K562 (cell line): Measurements from ENCODE around the gene CFAP97D1. TPM values are rescaled to one million over a fixed set of nuclear protein-coding genes. Genes with fewer than 3 reads are reported as not detected.

Experiments used
- CHD2 ChIP-seq: IDR thresholded peaks from 2 replicates; pipeline ENCODE4 v1.6.1; 2011; ENCODE audit warnings: low read depth, low read length
- EGR1 ChIP-seq: fragments of 450-650 bp; conservative IDR thresholded peaks from 2 replicates; pipeline ENCODE4 v1.6.1; 2017; ENCODE audit warnings: mild to moderate bottlenecking
- FOXJ2 ChIP-seq: fragments of 200-800 bp; sonication (Bioruptor generic); IDR thresholded peaks from 2 replicates; pipeline ENCODE4 v1.6.1; 2016; ENCODE audit warnings: missing genetic modification characterization, missing compliant biosample characterization
- MBD2 ChIP-seq: sonication (generic); IDR thresholded peaks from 2 replicates; pipeline ENCODE4 v1.6.1; 2016; ENCODE audit warnings: low read depth, borderline replicate concordance
- MECOM ChIP-seq: fragments of 250-450 bp; sonication (Bioruptor Pico); IDR thresholded peaks from 2 replicates; pipeline ENCODE4 v1.8.0; 2022; ENCODE audit warnings: inconsistent platforms
- NFRKB ChIP-seq: fragments of 450-650 bp; IDR thresholded peaks from 2 replicates; pipeline ENCODE4 v1.6.1; 2016; ENCODE audit warnings: low read depth
- RFX5 ChIP-seq: IDR thresholded peaks from 2 replicates; pipeline ENCODE4 v1.6.1; 2011; ENCODE audit warnings: low read depth, mild to moderate bottlenecking, improper control_type of control experiment, low read length
- SNIP1 ChIP-seq: fragments of 450-650 bp; IDR thresholded peaks from 2 replicates; pipeline ENCODE4 v1.7.1; 2017; ENCODE audit warnings: low read depth, mild to moderate bottlenecking
- SP1 ChIP-seq: sonication (generic); formaldehyde crosslinking; IDR thresholded peaks from 2 replicates; pipeline ENCODE4 v1.8.1; 2022; ENCODE audit warnings: mild to moderate bottlenecking, missing genetic modification reagents
- TEAD1 ChIP-seq, 2 experiments: fragments of 450-650 bp in 1 of 2; sonication (generic) in 1 of 2; formaldehyde crosslinking; IDR thresholded peaks; 2 replicates each; pipeline versions ENCODE4 v1.4.0 to v1.8.0; 2020 to 2022; ENCODE audit warnings: mild to moderate bottlenecking in 2 of 2, missing genetic modification reagents in 1 of 2
- TFAM ChIP-seq: fragments of 250-450 bp; sonication (Bioruptor Pico); conservative IDR thresholded peaks from 2 replicates; pipeline ENCODE4 v1.5.0; 2021; ENCODE audit warnings: mild to moderate bottlenecking, moderate library complexity
- TGIF2 ChIP-seq: sonication (generic); formaldehyde crosslinking; IDR thresholded peaks from 2 replicates; pipeline ENCODE4 v1.8.1; 2022; ENCODE audit warnings: mild to moderate bottlenecking, missing genetic modification reagents, moderate library complexity
- U2AF1 ChIP-seq: fragments of 200-400 bp; formaldehyde crosslinking; optimal IDR thresholded peaks from 2 replicates; pipeline ENCODE3; 2017; ENCODE audit warnings: mild to moderate bottlenecking, low read depth, low read length, moderate library complexity
- ZBTB8A ChIP-seq: fragments of 450-650 bp; IDR thresholded peaks from 2 replicates; pipeline ENCODE4 v1.6.1; 2018; ENCODE audit warnings: mild to moderate bottlenecking, moderate library complexity; ENCODE audit not compliant: partially characterized antibody
- ZNF197 ChIP-seq: fragments of 200-800 bp; sonication (Bioruptor generic); IDR thresholded peaks from 2 replicates; pipeline ENCODE4 v1.6.1; 2016; ENCODE audit warnings: low read depth, missing genetic modification characterization, missing compliant biosample characterization
- ZNF23 ChIP-seq: fragments of 250-450 bp; sonication (Bioruptor Pico); IDR thresholded peaks from 2 replicates; pipeline ENCODE4 v1.4.0; 2020; ENCODE audit warnings: mild to moderate bottlenecking
- ZNF408 ChIP-seq: fragments of 250-450 bp; sonication (Bioruptor Pico); IDR thresholded peaks from 2 replicates; pipeline ENCODE4 v1.4.0; 2020; ENCODE audit warnings: low read depth, mild to moderate bottlenecking, moderate library complexity
- ZNF583 ChIP-seq: fragments of 250-450 bp; sonication (Bioruptor Pico); IDR thresholded peaks from 2 replicates; pipeline ENCODE4 v1.4.0; 2020
- polyA plus RNA-seq, 8 experiments: library from polyadenylated mRNA; depleted of rRNA in 4 of 8; stranded (reverse) in 5 of 8; unstranded in 3 of 8; fragments of >200 nt; fragmentation: Nextera tagmentation in 2 of 8; fragmentation: Illumina TruSeq in 1 of 8; extraction: Ambion mirVana in 2 of 8; extraction: Trizol in 1 of 8; gene quantifications; 2 replicates each; pipeline versions ENCODE4 v1.2.1 to v1.2.3, GENCODE V29; 2011 to 2014; ENCODE audit warnings: inconsistent platforms in 1 of 8, missing spikeins in 1 of 8
- total RNA-seq, 7 experiments: library from RNA; depleted of rRNA in 6 of 7; stranded (reverse); fragments of >200 nt in 6 of 7; fragmentation: Illumina TruSeq in 2 of 7; extraction: Trizol in 2 of 7; gene quantifications; 2 replicates each; pipeline versions ENCODE4 v1.2.1 to v1.2.3, GENCODE V29; 2011 to 2021; ENCODE audit warnings: low replicate concordance in 1 of 7
- TF ChIP-seq, protein P1 (sequence below): fragments of 250-450 bp; sonication (Bioruptor Pico); IDR thresholded peaks from 2 replicates; pipeline ENCODE4 v1.4.0; 2020; ENCODE audit warnings: mild to moderate bottlenecking, moderate library complexity
- TF ChIP-seq, protein P2 (sequence below): fragments of 250-450 bp; sonication (Bioruptor Pico); IDR thresholded peaks from 2 replicates; pipeline ENCODE4 v1.9.0; 2021; ENCODE audit warnings: mild to moderate bottlenecking, inconsistent platforms
- TF ChIP-seq, protein P3 (sequence below): fragments of 450-650 bp; formaldehyde crosslinking; IDR thresholded peaks from 2 replicates; pipeline ENCODE4 v1.4.0; 2022; ENCODE audit warnings: missing genetic modification characterization

CFAP97D1 gene
- total and polyA plus RNA-seq, 9 of the 15 experiments (the other 6 are each of a cell fraction or from before 2014, with no cell fraction given), result not detected

DNA sequence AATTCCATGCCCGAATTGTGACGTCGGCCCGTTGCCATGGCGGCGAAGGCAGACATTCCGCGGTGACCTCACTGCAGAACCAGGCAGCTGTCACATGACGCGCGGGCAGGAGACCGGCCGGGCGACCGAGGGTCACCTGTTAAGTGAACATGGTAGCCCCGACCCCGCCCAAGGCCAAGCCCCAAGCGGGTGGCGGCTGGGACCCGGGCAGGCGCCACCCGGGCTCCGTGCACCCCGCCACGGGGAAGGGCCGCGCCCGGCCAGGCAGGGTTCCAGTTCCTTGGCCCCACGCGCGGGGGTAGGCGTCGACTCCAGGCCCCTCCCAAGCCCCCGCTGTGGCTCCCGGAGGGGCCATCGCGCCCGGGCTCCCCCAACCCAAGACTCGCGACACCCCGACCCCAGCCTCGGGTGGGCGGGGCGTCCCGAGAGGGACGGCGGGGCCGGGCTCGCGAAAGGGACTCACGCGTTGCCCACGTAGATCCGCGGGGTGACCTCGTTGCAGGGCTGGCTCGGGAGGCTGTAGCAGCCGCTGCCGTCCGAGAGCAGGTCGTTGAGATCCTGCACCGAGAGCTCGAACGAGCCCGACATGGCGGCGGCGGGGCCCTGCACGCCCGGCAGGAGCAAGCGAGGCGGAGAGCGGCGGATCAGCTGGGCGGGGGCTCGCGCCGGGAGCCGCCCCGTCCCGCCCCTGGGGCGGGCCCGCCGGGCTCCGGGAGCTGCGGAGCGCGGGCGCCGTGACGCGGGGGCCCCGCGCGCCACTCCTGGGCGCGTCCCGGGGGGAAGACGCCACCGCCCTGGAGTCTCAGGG lies 1.7 kb upstream of the CFAP97D1 start, which contains the start of gene DUSP3 (continued):
- TF ChIP-seq ZBTB8A, result no peak
- no peak for TF ChIP-seq ZNF408 (CRISPR knock-in tag)
- TF ChIP-seq NFRKB, result no peak
- TF ChIP-seq, protein P1, sequence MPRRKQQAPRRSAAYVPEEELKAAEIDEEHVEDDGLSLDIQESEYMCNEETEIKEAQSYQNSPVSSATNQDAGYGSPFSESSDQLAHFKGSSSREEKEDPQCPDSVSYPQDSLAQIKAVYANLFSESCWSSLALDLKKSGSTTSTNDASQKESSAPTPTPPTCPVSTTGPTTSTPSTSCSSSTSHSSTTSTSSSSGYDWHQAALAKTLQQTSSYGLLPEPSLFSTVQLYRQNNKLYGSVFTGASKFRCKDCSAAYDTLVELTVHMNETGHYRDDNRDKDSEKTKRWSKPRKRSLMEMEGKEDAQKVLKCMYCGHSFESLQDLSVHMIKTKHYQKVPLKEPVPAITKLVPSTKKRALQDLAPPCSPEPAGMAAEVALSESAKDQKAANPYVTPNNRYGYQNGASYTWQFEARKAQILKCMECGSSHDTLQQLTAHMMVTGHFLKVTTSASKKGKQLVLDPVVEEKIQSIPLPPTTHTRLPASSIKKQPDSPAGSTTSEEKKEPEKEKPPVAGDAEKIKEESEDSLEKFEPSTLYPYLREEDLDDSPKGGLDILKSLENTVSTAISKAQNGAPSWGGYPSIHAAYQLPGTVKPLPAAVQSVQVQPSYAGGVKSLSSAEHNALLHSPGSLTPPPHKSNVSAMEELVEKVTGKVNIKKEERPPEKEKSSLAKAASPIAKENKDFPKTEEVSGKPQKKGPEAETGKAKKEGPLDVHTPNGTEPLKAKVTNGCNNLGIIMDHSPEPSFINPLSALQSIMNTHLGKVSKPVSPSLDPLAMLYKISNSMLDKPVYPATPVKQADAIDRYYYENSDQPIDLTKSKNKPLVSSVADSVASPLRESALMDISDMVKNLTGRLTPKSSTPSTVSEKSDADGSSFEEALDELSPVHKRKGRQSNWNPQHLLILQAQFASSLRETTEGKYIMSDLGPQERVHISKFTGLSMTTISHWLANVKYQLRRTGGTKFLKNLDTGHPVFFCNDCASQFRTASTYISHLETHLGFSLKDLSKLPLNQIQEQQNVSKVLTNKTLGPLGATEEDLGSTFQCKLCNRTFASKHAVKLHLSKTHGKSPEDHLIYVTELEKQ (CRISPR knock-in tag), result no peak
- TF ChIP-seq, protein P2, sequence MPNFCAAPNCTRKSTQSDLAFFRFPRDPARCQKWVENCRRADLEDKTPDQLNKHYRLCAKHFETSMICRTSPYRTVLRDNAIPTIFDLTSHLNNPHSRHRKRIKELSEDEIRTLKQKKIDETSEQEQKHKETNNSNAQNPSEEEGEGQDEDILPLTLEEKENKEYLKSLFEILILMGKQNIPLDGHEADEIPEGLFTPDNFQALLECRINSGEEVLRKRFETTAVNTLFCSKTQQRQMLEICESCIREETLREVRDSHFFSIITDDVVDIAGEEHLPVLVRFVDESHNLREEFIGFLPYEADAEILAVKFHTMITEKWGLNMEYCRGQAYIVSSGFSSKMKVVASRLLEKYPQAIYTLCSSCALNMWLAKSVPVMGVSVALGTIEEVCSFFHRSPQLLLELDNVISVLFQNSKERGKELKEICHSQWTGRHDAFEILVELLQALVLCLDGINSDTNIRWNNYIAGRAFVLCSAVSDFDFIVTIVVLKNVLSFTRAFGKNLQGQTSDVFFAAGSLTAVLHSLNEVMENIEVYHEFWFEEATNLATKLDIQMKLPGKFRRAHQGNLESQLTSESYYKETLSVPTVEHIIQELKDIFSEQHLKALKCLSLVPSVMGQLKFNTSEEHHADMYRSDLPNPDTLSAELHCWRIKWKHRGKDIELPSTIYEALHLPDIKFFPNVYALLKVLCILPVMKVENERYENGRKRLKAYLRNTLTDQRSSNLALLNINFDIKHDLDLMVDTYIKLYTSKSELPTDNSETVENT (CRISPR knock-in tag), result no peak
- no peak for TF ChIP-seq TFAM
- TF ChIP-seq U2AF1, result no peak
- TF ChIP-seq, protein P3, sequence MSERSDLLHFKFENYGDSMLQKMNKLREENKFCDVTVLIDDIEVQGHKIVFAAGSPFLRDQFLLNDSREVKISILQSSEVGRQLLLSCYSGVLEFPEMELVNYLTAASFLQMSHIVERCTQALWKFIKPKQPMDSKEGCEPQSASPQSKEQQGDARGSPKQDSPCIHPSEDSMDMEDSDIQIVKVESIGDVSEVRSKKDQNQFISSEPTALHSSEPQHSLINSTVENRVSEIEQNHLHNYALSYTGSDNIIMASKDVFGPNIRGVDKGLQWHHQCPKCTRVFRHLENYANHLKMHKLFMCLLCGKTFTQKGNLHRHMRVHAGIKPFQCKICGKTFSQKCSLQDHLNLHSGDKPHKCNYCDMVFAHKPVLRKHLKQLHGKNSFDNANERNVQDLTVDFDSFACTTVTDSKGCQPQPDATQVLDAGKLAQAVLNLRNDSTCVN (CRISPR knock-in tag), result no peak
- no peak for TF ChIP-seq EGR1
- TF ChIP-seq ZNF583 (CRISPR knock-in tag), result no peak
- peak; percentile 34; the same call in 1 of the 2 replicates for TF ChIP-seq MBD2
- peak; percentile 68 to 97 for TF ChIP-seq TEAD1 (CRISPR knock-in tag; IDR thresholded peaks at IDR 0.05)
- TF ChIP-seq CHD2, result peak; percentile 79
- TF ChIP-seq SP1 (CRISPR knock-in tag), result peak; percentile 46; the same call in 1 of the 2 replicates
- no peak for TF ChIP-seq MECOM (CRISPR knock-in tag)
- no peak for TF ChIP-seq ZNF197 (CRISPR knock-in tag)
- TF ChIP-seq FOXJ2 (tag), result peak; percentile 64; the same call in 1 of the 2 replicates
- peak; percentile 75; the same call in 1 of the 2 replicates for TF ChIP-seq SNIP1
- TF ChIP-seq RFX5, result no peak
- no peak for TF ChIP-seq TGIF2 (CRISPR knock-in tag)
- TF ChIP-seq ZNF23 (CRISPR knock-in tag), result no peak
